AG09309 (cell line): ENCODE results near the gene VEPH1.

ENCODE experiments used
- DNase-seq: peaks from one replicate; pipeline ENCODE4 v3.0.0-alpha.2; 2010; ENCODE audit warnings: low read depth
- H3K4me3 ChIP-seq: 2 replicates; pipeline ENCODE4 v1.5.1; 2011; ENCODE audit warnings: mild to moderate bottlenecking, low read depth, low read length, moderate library complexity; ENCODE audit not compliant: control insufficient read depth
- CTCF ChIP-seq: IDR thresholded peaks from 2 replicates; pipeline ENCODE4 v1.5.1; 2011; ENCODE audit warnings: mild to moderate bottlenecking, low read depth, low read length, inconsistent platforms; ENCODE audit not compliant: insufficient read depth, control insufficient read depth; ENCODE audit errors: missing control alignments

VEPH1 gene

GRCh38 chr3:157336252-157337009 is 166.8 kb downstream of the VEPH1 start:
- no peak for TF ChIP-seq CTCF
- no peak overlapping the region for H3K4me3 ChIP-seq
- no peak for DNase-seq

- TF ChIP-seq CTCF: no peak
- H3K4me3 ChIP-seq: no peak overlapping the region
- DNase-seq: no peak
These were observed 167.8 kb downstream of the VEPH1 start for GRCh38 chr3:157335233-157336076.

- DNase-seq: peak; percentile 61
- no peak overlapping the region for H3K4me3 ChIP-seq
- TF ChIP-seq CTCF: no peak
These were observed 169.6 kb downstream of the VEPH1 start for GRCh38 chr3:157333551-157333991.

- DNase-seq: no peak
- H3K4me3 ChIP-seq: no peak overlapping the region
- no peak for TF ChIP-seq CTCF
These were observed 173.0 kb downstream of the VEPH1 start for GRCh38 chr3:157330206-157330605.

- DNase-seq: no peak
- TF ChIP-seq CTCF: no peak
- no peak overlapping the region for H3K4me3 ChIP-seq
These were observed 173.7 kb downstream of the VEPH1 start for GRCh38 chr3:157329551-157329950.

- no peak for TF ChIP-seq CTCF
- H3K4me3 ChIP-seq: no peak overlapping the region
- DNase-seq: no peak
These were observed 175.4 kb downstream of the VEPH1 start for GRCh38 chr3:157327837-157328236.
